HG02840 (cell line): ENCODE measurements around the gene CYP1A2.
"Not testable (repeated sequence)": the region's sequence is repeated elsewhere in the genome, so short reads cannot be mapped to it uniquely, and the experiment has no call there.

ENCODE experiments used
- ATAC-seq: cut with Tn5 transposase; IDR thresholded peaks from one replicate; pipeline ENCODE4 v1.9.1; 2021; ENCODE audit warnings: mild to moderate bottlenecking, moderate library complexity, moderate number of reproducible peaks; ENCODE audit not compliant: unreplicated experiment, low FRiP score

The CYP1A2 gene, protein sequence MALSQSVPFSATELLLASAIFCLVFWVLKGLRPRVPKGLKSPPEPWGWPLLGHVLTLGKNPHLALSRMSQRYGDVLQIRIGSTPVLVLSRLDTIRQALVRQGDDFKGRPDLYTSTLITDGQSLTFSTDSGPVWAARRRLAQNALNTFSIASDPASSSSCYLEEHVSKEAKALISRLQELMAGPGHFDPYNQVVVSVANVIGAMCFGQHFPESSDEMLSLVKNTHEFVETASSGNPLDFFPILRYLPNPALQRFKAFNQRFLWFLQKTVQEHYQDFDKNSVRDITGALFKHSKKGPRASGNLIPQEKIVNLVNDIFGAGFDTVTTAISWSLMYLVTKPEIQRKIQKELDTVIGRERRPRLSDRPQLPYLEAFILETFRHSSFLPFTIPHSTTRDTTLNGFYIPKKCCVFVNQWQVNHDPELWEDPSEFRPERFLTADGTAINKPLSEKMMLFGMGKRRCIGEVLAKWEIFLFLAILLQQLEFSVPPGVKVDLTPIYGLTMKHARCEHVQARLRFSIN

DNA sequence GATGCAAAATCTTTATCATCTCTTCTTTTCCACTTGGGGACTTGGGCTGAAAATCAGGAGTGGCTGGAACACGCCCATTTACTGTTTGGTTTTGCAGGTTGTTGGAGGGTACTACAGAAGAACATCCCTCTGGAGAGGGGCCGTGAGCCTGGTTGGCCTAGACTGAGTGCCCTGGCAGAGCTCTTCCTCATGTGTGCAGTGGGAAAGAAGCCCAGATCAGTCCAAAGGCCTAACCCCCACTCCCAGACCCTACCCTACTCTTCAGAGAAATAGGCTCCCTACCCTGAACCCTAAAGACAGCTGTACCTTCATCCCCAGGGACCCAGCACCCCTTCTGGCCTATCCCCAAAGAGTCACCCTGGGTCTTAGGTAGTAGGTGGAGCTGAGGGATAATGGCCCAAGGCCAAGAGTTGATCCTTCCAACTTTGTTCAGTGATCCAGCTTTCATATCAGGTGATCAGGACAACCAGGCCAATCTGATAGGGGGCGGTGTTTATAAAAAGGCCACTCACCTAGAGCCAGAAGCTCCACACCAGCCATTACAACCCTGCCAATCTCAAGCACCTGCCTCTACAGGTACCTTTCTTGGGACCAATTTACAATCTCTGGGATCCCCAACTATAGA, at the start of gene CYP1A2:
Gene CYP1A2 (plus strand): TSS at position 524 of the 625 bp plus-strand sequence. CDS start 894 bp downstream, outside the sequence.
- no peak for ATAC-seq

DNA sequence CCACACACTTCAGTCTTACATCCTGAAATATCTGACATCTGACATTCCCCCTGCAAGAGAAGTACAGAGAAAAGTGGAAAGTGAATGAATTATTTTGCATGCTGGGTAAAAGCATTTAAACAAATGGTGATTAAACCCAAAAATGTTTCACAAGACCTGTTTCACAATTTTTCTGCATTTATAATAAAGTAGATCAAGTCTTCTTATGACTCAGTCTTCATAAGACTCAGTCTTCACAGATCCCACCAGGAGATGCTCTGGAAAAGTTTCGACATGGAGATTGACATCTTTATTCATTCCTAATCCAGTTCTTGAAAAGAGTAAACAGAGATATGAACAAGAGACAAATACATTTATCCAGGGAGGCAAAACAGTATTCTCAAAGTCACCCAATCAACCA, 39.6 kb upstream of the CYP1A2 start:
- ATAC-seq = no peak

DNA sequence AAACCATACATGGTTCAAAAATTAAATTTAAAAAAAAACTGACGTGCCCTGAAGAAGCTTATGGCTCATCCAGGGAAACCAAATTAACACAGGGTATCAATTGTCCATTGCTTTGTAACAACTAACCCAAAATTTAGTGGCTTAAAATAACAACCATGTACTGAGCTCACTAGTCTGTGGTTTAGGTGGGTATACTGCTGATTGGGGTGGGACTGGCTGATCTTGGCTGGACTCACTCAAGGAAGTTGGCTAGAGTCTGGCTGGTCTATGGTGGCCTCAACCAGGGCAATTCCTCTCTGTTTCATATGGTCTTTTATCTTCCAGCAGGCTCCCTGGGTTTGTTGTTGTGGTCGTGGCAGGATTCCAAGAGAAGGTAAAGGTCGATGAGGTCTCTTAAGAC, 38.8 kb upstream of the CYP1A2 start:
- no peak for ATAC-seq

DNA sequence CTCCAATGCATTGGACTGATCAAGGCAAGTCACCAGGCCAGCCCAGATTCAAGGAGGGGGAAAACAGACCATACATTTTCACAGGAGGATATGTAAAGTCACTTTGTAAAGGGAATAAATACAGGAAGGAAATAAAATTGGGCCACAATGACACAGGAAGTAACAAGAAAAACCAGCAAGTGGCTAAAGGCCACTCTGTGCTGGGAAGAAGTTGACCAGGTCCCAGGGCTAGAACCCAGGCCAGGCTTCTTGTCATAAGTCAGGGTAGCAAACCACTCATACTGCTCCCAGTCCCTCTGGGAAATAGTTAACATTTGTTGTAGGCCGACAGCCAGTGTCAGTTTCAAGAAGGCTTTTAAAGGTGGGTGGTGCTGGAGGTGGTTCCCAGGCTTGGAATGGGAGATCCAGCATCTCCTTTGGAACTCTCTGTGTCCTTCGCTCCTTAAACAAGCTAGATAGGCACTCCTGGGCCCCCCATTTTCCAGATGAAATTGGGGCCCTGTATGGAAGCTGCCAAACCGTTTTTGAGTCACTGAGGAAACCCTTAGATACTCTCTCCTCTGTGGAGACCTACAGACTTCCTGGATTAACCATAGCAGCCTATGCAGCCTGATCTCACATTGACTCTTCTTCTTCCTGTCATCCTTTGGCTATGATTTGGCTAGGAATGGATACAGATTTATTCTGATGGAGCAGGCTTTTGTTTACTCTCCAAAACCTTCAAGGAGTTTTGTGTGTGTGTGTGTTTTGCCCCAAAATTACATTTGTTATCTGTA, 38.1 kb upstream of the CYP1A2 start:
- no peak for ATAC-seq

DNA sequence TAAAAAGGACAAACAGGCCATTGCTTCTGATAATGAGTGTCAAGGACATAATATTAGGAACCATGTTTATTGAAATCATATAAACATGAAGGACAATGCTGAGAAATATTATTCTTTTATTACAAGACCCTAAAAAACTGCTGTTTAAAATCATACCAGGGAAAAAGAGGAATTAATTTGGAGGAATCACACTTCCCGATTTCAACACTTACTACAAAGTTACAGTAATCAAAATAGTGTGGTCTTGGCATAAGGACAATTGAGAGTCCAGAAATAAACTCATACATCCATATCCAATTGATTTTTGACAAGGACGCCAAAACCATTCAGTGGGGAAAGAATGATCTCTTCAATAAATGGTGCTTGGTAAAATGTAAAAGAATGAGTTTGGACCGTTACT, 36.3 kb upstream of the CYP1A2 start:
- ATAC-seq = no peak

DNA sequence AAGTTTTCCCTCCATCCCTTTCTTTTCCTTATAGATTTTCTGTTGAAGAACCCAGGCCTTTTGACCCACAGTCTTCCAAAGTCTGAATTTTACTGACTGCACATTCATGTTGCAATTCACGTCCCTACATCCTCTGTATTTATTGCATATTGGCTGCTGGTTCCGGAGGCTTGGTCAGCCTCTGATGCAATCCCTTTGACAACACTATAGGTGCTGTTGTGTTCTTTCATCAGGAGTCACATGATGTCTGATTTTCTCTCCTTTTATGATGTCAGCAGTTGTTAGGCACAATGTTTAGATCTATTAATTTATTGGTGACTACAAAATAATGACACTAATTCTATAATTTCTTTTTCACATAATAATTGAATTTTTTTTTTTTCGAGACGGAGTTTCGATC, 32.0 kb upstream of the CYP1A2 start:
- ATAC-seq = no peak

DNA sequence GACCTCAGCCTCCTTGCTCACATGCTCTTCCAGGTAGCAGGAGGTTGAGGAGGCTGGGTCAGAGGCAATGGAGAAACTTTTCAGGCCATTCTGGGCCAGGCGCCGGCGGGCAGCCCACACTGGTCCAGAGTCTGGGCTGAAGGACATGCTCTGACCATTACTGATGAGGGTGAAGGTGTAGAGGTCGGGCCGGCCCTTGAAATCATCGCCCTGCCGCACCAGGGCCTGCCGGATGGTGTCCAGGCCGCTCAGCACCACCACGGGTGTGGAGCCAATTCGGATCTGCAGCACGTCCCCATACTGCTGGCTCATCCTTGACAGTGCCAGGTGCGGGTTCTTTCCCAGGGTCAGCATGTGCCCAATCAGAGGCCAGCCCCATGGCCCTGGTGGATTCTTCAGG, 26.1 kb upstream of the CYP1A2 start:
- no peak for ATAC-seq

DNA sequence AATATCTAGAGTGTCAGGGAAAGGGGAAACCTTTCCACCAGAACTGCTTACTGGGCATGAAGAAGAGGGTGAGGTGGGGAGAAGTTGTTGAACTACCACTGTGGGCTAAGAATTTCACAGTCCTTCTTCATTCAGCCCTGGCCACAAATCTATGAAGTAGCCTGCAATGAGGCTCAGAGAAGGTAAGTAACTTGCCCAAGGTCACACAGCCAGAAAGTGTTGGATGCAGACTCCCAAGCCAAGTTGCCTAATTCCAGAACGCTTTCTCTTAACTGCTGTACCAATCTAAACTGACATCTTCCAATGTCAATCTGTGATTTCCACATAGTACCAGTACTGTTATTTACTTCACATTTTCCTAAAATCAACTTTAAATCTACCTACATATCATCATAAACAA, 25.5 kb upstream of the CYP1A2 start:
- no peak for ATAC-seq

DNA sequence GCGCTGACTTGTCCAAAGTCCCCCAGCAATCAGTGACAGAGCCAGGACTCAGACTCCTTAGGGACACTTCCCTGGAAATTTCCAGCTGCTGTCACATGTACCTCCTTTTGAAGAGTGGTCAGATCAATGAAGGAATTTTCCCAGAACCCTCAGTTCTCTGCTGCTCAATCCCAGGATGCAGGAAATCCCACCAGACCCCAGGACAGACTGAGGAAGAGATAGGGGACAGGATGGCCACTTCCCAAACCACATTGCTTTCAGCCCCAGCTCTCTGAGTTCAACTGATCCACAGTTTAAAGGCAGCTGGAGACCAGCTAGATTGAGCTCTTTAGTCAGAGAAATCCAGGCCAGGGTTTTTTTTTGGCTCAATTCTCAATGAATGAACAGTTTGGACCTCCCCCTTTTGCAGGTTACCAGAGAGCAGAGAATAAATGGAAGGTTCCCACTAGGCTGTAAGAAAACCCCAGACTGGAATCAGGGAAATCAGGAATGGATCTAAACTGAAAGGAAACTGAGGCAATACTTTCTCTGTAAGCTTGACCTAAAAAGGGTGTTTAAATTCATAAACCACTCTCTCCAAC, 24.8 kb upstream of the CYP1A2 start:
- ATAC-seq = no peak

DNA sequence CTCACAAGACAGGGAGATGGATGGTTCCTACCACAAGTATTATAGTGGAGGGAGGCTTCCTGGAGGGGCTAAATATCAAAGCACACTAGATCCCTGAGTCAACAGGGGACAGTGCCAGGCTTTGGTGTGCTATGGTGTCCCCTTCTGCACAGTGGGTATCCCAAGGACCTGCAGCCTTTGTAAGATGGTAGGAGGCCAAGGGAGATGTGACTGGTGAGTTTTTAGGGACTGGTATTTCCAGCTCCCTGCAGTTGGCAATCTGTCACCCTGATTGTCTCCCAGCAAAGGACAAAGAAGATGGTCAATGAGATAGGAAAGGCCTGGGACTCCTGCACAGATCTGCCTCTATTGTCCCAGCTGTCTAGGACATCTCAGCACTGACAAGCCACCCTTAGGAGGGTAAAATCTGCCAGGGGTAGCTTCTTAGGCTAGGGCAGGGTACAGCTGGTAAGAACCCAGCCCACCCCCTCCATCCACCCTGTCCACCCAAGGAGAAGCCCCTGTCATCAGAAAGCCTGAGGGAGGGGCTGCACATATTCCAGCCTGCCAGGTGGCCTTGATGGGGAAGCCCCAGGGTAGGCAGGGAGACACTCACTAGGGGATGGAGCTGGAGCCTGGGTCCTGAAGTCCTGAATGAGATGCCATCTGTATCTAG, 23.9 kb upstream of the CYP1A2 start:
- ATAC-seq = no peak

DNA sequence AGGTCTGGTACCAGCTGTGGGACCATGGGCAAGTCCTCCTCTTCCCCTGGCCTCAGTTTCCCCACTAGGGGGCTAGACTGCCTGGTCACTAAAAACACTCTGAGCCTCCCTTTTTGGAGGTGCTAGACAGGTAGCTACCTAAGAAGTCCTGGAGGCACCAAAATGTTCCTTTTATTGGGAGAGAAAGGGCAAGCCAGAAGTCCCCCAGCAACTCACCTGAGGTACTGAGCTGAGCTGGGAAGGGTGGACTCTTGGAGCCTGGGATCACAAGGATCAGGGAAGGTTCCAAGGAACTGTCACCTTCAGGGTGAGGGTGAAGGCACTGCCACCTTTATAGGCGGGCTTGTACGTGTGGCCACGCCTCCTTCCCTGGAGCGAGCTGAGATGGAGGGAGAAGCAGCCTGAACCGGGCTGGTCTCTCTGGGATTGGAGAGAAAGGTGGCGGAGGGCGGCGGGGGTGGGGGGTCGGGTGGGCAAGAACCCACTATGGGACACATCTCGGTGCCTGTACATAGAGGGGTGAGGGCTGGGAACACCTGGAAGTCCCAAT, 23.3 kb upstream of the CYP1A2 start, which contains the start of gene CYP1A1:
Gene CYP1A1 (minus strand): TSS at position 304 of the 550 bp plus-strand sequence. CDS start 2,431 bp downstream, outside the sequence.
- no peak for ATAC-seq

DNA sequence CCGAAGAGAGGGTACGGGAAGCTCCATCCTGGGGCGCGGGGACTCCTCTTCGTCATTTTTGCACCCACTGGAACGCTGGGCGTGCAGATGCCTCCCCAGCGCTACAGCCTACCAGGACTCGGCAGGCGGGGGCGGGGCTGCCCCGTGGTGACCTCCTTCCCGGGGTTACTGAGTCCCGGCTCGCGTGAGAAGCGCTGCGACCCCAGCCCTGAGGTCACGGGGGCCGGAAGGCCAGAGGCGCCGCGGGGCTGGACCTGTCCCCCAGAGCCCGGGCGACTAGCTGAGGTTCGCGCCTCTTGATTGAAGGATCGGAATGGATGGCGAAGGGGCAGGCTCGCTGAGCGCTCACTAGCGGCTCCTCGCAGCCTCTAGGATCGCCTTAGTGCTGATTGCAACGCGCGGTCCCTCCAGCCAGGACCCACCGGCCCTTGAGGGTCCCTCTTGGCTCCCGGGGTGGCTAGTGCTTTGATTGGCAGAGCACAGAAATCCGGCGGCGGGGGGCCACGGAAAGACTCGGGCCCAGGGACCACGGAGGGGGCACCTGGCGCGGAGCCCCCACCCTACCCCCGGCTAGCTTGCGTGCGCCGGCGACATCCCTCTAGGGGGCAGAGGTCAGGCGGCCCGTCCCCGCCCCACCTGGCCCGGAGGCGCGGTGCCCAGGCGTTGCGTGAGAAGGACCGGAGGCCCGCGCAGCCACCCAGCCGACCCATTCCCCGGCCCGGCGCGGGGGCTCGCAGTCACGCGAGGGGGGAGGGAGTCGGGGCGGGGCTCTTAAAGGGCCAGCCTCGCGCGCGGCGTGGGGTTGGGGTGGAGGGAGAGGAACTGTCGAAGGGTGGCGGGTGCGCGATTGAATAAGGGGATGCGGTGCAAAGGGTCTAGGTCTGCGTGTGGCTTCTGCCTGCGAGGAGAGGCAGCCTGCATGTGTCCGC, 22.5 kb upstream of the CYP1A2 start:
- ATAC-seq = no peak

DNA sequence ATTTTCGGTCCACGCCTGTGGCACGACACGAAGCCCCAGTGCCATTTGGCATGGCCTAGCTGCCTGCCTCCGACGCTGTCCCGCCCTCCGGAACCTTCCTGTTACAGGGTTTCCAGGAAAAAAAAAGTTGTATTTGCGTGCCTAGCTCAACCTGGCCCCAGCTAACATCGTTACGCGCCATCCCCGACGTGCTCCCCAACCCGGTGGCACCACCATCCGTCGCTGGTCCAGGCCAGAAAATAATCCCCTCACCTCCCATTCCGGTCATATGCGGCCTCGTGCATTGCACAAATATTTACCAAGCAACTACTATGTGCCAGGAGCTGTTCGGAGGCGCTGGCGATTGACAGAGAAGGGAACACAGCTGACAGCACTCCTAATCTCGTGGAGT, 21.9 kb upstream of the CYP1A2 start:
- no peak for ATAC-seq

DNA sequence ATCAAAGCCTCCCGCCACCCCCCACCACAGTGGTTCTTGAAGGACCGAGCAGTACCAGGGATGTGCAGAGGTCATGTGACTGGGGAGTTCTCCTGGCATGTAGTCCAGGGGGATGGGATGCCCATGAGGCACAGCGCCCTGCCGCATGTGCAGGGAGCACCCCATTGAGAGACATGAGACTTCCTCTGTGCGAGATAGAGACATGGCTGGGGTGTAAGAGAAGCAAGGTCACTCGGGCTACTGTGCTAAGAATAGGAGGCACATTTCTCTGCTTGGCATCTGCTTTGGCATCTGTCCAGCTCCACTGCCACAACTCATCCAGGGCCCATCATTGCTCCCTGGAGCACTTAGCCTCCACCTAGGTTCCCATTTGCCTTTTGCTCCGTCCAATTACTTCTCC, 20.9 kb upstream of the CYP1A2 start:
- no peak for ATAC-seq

DNA sequence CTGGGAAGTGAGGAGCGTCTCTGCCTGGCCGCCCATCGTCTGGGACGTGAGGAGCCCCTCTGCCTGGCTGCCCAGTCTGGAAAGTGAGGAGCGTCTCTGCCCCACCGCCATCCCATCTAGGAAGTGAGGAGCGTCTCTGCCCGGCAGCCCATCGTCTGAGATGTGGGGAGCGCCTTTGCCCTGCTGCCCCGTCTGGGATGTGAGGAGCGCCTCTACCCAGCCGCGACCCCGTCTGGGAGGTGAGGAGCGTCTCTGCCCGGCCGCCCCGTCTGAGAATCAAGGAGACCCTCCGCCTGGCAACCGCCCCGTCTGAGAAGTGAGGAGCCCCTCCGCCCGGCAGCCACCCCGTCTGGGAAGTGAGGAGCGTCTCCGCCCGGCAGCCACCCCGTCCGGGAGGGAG, 19.9 kb upstream of the CYP1A2 start:
- ATAC-seq = not testable (repeated sequence)

DNA sequence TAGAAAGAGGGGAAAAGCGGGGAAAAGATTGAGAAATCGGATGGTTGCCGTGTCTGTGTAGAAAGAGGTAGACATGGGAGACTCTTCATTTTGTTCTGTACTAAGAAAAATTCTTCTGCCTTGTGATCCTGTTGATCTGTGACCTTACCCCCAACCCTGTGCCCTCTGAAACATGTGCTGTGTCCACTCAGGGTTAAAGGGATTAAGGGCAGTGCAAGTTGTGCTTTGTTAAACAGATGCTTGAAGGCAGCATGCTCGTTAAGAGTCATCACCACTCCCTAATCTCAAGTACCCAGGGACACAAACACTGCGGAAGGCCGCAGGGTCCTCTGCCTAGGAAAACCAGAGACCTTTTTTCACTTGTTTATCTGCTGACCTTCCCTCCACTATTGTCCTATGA, 19.3 kb upstream of the CYP1A2 start:
- ATAC-seq = not testable (repeated sequence)

DNA sequence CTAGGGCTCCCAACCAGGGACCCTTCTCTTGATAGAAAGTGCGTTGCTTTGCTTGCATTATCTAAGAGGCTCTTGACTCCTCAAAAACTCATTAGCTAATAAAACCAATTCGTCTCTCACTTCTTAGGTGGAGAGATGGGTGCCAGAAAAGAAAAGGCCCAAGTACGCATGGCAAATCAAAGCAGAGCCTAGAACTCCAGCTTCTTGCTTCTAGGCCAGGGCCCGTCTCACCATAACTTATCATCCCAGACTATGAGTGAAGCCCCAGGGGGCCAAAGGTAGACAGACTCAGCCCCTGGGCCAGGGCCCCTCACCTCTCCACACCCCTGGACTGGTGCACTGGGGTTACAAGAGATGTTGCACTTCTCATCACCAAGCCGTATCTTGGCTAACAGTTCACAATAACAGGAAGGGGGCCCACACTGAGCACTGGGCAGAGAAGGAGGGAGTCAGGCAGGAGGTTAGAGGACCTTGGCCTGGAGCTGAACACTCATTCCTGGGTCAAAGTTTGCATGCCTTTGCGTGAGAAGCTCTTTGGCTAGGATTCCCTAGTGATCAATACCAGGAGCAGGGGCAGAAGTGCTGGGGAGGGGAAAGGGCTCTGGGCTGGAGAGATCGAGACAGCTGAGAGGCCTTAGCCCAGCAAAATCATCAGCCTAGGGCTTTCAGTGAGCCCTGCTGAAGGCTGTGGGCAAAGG, 17.9 kb upstream of the CYP1A2 start:
- no peak for ATAC-seq

DNA sequence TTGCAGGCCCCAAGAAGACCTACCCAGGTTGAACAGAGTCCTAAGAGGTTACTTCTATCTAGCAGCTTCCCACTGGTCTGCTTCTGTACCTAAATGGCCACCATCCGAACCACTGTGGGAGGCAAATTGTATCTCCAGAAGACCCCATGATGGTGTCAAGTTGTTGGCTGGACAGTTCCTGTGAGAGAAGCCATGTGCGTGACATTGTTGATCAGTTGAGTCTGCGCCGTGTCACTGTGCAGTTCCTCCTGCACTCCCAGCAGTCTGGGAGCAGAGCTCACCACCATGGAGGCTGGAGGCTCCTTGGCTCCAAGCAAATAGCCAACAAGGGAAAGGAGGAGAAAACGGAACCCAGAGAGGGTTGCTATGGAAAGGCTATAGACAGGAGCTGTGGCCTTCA, 15.8 kb upstream of the CYP1A2 start:
- no peak for ATAC-seq
